22Rv1 (cell line): ENCODE measurements around the gene SCN4A.

Experiments used
- CTCF ChIP-seq: fragments of 450-650 bp; IDR thresholded peaks from 2 replicates; pipeline ENCODE4 v1.5.1; 2017; ENCODE audit warnings: mild to moderate bottlenecking
- ZFX ChIP-seq: fragments of 450-650 bp; IDR thresholded peaks from 2 replicates; pipeline ENCODE4 v1.6.1; 2017; ENCODE audit warnings: antibody characterized with exemption, borderline replicate concordance

- TF ChIP-seq CTCF, result no peak
- no peak for TF ChIP-seq ZFX
Observed at GRCh38 chr17:63955791-63956190, 16.9 kb downstream of the SCN4A start.
